ENCODE measurements around the gene TP53RK.

- TF ChIP-seq CTCF (IDR thresholded peaks at IDR 0.05) (no peak), EZH2 (IDR thresholded peaks at IDR 0.05) (no peak)
These were observed 18.4 kb downstream of the TP53RK start for GRCh38 chr20:46670585-46671584.

Measured in neural progenitor cell (in vitro differentiated cells).